Heart right ventricle (tissue), 16 donors: Measurements from ENCODE around the gene GATD1. TPM values are rescaled to one million over a fixed set of nuclear protein-coding genes. Genes with fewer than 3 reads are reported as not detected.

Experiments used
- ATAC-seq, 8 donors: fragments of 200-7000 bp; cut with Tn5 transposase; one replicate each; pipeline ENCODE4 v1.9.1; 2020; ENCODE audit warnings: mild to moderate bottlenecking in 8 of 8, moderate library complexity in 8 of 8, moderate number of reproducible peaks in 1 of 8
- DNase-seq, 2 donors: peaks; one replicate each; pipeline ENCODE4 v3.0.0-alpha.2; 2020
- H3K27ac ChIP-seq, 10 donors: fragments of 200-600 bp; sonication (generic) in 2 of 10; one replicate each; pipeline versions ENCODE4 v1.5.0 to v1.8.0; 2020 to 2022; ENCODE audit warnings: mild to moderate bottlenecking in 3 of 10
- H3K27me3 ChIP-seq, 7 donors: fragments of 200-600 bp; one replicate each; pipeline ENCODE4 v1.8.0; 2021 to 2022; ENCODE audit warnings: mild to moderate bottlenecking in 2 of 7
- H3K36me3 ChIP-seq, 9 donors: fragments of 200-600 bp; sonication (generic) in 1 of 9; one replicate each; pipeline versions ENCODE4 v1.5.0 to v1.8.0; 2020 to 2022; ENCODE audit warnings: mild to moderate bottlenecking in 2 of 9
- H3K4me1 ChIP-seq, 9 donors: fragments of 200-600 bp; sonication (generic) in 1 of 9; one replicate each; pipeline versions ENCODE4 v1.5.0 to v1.8.0; 2020 to 2022; ENCODE audit warnings: mild to moderate bottlenecking in 4 of 9
- H3K4me3 ChIP-seq, 10 donors: fragments of 200-600 bp; sonication (generic) in 2 of 10; one replicate each; pipeline versions ENCODE4 v1.5.0 to v1.8.0; 2020 to 2022; ENCODE audit warnings: mild to moderate bottlenecking in 7 of 10, moderate library complexity in 2 of 10
- H3K9me3 ChIP-seq, 11 donors: fragments of 200-600 bp in 10 of 11; sonication (generic) in 2 of 11; one replicate each; pipeline versions ENCODE4 v1.5.0 to v1.8.0; 2013 to 2022; ENCODE audit warnings: mild to moderate bottlenecking in 2 of 11, control low read depth in 1 of 11, moderate library complexity in 1 of 11
- WGBS, 2 donors: extraction: QIAGEN DNeasy Blood & Tissue Kit; methylation state at CpG; one replicate each; pipeline ENCODE4 v1.1.7; 2013; ENCODE audit warnings: inconsistent platforms in 1 of 2; 5-methylcytosine and 5-hydroxymethylcytosine counted together
- intact Hi-C, 10 donors: fragments of 100-400 bp; cut with DNase I; formaldehyde crosslinking; loops; one replicate each; pipeline versions ENCODE4 v1.11.1 to v1.14.2; 2022
- polyA plus RNA-seq, 2 donors: library from polyadenylated mRNA; stranded (reverse); fragments of 200-250 nt; gene quantifications; one replicate each; pipeline ENCODE4 v1.2.3, GENCODE V29; 2013
- total RNA-seq, 10 donors: library from RNA; stranded (reverse); fragmentation: NEBNext Ultra II Directional in 3 of 10; extraction: Animal tissue kit (Norgen Biotek cat#: 25700) in 3 of 10; gene quantifications; one replicate each; pipeline versions ENCODE4 v1.2.1 to v1.2.4, GENCODE V29; 2021 to 2023
- TF ChIP-seq, protein P1 (sequence below), 9 donors: fragments of 200-600 bp; sonication (generic) in 2 of 9; IDR thresholded peaks; one replicate each; pipeline versions ENCODE4 v1.5.0 to v1.8.0; 2021 to 2022; ENCODE audit warnings: antibody characterized with exemption in 9 of 9, mild to moderate bottlenecking in 5 of 9, moderate library complexity in 1 of 9
- donor health status: Arrhythmogenic right ventricular cardiomyopathy.
- donor health status: ischemic (EF 13 %, LVEDD 7.1; RV severe dilation, severe dysfunction).
- donor health status: healthy with polysubstance abuse.
- donor health status: DM: no; HTN: yes; CAD: no.
- donor health status: DM: no; HTN: no; CAD: no.
- donor health status: ischemic (EF 25% LVEDD 6.9; RV normal size, moderate dysfunction).
- donor health status: ischemic (EF 25% LVEDD 5.7; RV mildly dilated, moderate dysfunction).
- donor health status: healthy.
- donor health status: DM: yes; HTN: yes; CAD: no.
- donor health status: Ischemic cardiomyopathy.
- donor health status: ischemic (EF 35%, LVEDD 5.7; RV mildly dilated, moderate dysfunction).
- donor health status: nonischemic (EF 11% LVEDD 7.7; RV severe dilation, severe dysfunction).
- donor health status: DM: yes; HTN: yes; CAD: no.
- donor health status: PGD.
- donor health status: ischemic (EF 29% LVEDD 5.4; RV normal size, mild dysfunction).
- donor health status: nonischemic (EF 23%, LVEDD 6.1; RV moderate dilation, normal function).

The GATD1 gene
- total and polyA plus RNA-seq, 12 donors, result 15.0 to 32.4 (median 26.0) TPM

DNA sequence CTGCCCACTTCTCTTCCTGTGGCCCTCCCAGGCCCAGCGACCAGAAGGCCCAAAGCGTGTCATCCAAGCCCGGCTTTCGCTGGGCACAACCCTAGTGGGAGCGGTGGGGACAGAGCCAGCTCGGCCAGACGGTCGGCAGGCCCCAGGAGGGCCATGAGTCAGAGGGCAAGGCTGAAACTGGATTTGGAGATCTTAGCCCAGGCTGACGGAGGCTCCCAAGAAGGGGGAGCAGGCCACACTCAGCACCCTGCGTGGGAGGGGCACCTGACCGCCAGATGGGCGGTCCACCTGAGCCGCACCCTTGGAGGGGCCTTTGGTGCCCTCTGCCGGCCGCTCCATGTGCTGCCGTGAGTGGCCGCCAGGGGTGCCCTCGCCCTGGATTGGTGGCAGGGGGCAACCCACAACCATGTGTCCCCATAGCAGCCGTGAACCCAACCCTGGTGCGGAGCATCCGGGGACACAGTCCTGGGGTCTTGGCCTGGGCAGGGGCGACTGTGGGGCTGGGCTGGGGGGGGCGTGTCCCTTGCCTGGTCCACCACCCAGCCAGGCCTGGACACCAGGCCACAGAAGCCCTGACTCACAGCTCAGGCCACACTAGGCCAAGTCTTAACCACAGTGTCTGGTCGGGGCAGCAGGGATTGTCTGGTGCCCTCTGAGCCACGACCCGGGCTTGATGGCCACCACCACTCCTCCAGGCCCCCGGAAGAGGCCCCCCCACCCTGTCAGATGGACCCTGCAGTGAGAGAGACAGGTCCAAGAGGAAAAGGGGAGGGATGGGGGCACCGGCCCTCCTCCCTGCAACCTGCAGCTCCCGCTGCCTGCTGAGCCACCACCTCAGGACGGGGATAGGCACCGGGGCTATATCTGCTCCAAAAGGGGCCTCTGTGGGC, 49.2 kb downstream of the GATD1 start:
- Histone ChIP-seq H3K27ac (peak overlapping the region in 4 of 10 donors; percentile 9 to 53 (median 42)), H3K4me1 (peaks cover 10 to 44% (median 24%) of the 10 kb centered on the region in 9 donors), H3K9me3 (no peaks in the 10 kb centered on the region), H3K4me3 (peak overlapping the region in 1 of 10 donors; percentile 15), H3K27me3 (peaks cover 7 to 56% (median 41%) of the 10 kb centered on the region in 7 donors), H3K36me3 (no peaks in the 10 kb centered on the region)
- peak; percentile 65 to 91 (median 86) for ATAC-seq
- peak; percentile 63 to 81 for DNase-seq
- intact Hi-C loops, result loop anchor here in 7 of 10 donors (2.0 to 10.0 kb wide), 4 partner anchors 63 to 173 kb away; no protein-coding TSS in a partner anchor
- TF ChIP-seq, protein P1, sequence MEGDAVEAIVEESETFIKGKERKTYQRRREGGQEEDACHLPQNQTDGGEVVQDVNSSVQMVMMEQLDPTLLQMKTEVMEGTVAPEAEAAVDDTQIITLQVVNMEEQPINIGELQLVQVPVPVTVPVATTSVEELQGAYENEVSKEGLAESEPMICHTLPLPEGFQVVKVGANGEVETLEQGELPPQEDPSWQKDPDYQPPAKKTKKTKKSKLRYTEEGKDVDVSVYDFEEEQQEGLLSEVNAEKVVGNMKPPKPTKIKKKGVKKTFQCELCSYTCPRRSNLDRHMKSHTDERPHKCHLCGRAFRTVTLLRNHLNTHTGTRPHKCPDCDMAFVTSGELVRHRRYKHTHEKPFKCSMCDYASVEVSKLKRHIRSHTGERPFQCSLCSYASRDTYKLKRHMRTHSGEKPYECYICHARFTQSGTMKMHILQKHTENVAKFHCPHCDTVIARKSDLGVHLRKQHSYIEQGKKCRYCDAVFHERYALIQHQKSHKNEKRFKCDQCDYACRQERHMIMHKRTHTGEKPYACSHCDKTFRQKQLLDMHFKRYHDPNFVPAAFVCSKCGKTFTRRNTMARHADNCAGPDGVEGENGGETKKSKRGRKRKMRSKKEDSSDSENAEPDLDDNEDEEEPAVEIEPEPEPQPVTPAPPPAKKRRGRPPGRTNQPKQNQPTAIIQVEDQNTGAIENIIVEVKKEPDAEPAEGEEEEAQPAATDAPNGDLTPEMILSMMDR (IDR thresholded peaks at IDR 0.05), result peak; percentile 86 to 99 (median 96)
- WGBS, 2 donors, result 32 to 33% methylated on average over 31 of the region's 31 CpGs

DNA sequence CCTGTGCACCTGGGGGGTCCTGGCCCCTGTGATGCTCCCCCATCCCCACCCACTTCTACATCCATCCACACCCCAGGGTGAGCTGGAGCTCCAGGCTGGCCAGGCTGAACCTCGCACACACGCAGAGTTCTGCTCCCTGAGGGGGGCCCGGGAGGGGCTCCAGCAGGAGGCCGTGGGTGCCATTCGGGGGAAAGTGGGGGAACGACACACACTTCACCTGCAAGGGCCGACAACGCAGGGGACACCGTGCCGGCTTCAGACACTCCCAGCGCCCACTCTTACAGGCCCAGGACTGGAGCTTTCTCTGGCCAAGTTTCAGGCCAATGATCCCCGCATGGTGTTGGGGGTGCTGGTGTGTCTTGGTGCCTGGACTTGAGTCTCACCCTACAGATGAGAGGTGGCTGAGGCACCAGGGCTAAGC, 50.0 kb downstream of the GATD1 start:
- Histone ChIP-seq H3K27ac (peak overlapping the region in 2 of 10 donors; percentile 49 to 53), H3K27me3 (peaks cover 11 to 63% (median 44%) of the 10 kb centered on the region in 7 donors), H3K9me3 (no peaks in the 10 kb centered on the region), H3K4me1 (peaks cover 10 to 47% (median 24%) of the 10 kb centered on the region in 9 donors), H3K36me3 (no peaks in the 10 kb centered on the region), H3K4me3 (no peak overlapping the region)
- TF ChIP-seq, protein P1 (IDR thresholded peaks at IDR 0.05), result no peak
- peak in 1 of 8 donors; percentile 11 for ATAC-seq
- DNase-seq, result no peak
- intact Hi-C loops, result loop anchor here in 6 of 10 donors (5.0 to 10.0 kb wide), 3 partner anchors 62 to 170 kb away; no protein-coding TSS in a partner anchor
- WGBS, 2 donors, result 86 to 91% methylated on average over 12 of the region's 12 CpGs

DNA sequence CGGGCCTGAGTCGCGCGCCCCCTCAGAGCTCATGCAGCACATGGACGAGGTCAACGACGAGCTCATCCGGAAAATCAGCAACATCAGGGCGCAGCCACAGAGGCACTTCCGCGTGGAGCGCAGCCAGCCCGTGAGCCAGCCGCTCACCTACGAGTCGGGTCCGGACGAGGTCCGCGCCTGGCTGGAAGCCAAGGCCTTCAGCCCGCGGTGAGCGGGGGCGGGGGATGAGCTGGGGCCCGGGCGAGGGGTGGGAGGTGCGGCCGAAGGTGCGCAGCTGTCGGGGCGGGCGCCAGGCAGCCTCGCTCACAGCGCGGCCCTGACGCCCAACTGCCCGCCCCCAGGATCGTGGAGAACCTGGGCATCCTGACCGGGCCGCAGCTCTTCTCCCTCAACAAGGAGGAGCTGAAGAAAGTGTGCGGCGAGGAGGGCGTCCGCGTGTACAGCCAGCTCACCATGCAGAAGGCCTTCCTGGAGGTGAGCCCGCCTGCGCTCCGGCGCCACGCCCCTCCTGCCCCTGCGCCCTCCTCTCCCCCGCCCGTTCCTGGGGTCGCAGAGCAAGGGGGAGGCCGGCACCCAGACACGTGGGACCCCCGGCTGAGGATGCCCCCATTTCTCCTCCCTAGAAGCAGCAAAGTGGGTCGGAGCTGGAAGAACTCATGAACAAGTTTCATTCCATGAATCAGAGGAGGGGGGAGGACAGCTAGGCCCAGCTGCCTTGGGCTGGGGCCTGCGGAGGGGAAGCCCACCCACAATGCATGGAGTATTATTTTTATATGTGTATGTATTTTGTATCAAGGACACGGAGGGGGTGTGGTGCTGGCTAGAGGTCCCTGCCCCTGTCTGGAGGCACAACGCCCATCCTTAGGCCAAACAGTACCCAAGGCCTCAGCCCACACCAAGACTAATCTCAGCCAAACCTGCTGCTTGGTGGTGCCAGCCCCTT, 50.7 kb downstream of the GATD1 start:
- intact Hi-C loops, result loop anchor here in 6 of 10 donors (5.0 to 10.0 kb wide), 3 partner anchors 62 to 169 kb away; no protein-coding TSS in a partner anchor
- peak overlapping the region in 2 of 10 donors; percentile 53 to 60 for H3K27ac ChIP-seq
- DNase-seq (no peak), ATAC-seq (peak in 1 of 8 donors; percentile 9)
- no peaks in the 10 kb centered on the region for H3K36me3 ChIP-seq
- TF ChIP-seq, protein P1 (IDR thresholded peaks at IDR 0.05), result no peak
- no peaks in the 10 kb centered on the region for H3K9me3 ChIP-seq
- WGBS, 2 donors, result 9 to 12% methylated on average over 45 to 61 of the region's 61 CpGs
- H3K27me3 ChIP-seq, result peaks cover 18 to 68% (median 51%) of the 10 kb centered on the region in 7 donors
- peaks cover 10 to 54% (median 24%) of the 10 kb centered on the region in 9 donors for H3K4me1 ChIP-seq
- peak overlapping the region in 8 of 10 donors; percentile 12 to 48 (median 30) for H3K4me3 ChIP-seq
